NCI-H748 (cell line): ENCODE data around the gene SLC39A5.
A peak's percentile ranks its signal among the peaks of the same experiment; 100 is the strongest.

Experiments used
- DNase-seq: peaks from one replicate; lab custom pipeline; 2025; ENCODE audit not compliant: unreplicated experiment; lab: John Stamatoyannopoulos, UW

Gene SLC39A5

DNA sequence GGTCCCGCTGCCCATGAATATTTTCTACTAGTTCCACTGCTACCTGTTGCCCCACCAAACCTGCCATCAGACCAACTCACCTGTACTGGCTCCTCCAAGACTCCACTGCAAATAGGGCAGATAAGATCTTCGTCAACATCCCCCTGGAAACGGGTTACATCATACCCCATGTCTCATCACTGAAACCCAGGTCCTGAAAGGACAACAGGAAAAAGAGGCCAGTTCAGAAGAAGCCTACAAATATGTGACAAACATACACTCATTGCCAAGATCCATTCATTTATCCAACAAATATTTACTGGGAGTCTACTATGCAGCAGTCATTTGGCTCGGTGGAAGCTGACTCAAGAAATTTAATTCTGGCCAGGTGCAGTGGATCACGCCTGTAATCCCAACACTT lies 16.0 kb upstream of the SLC39A5 start:
- no peak for DNase-seq

DNA sequence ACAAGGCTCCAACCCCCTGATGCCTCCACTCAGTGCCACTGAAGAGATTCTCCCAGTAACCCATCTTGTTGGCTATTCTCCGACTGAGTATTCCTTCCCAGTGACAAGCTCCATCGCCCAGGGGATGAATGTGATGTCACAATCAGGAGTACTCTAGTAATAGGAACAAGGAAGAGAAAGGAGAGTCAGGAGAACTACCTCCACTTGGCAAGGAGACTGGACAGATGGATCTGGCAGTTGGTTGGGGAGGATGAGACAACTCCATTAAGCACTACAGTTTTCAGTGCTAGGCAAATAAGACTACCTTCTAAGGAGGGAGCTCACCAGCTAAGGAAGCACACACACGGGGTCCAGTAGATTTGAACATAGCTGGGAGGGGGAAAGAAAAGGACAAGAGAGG lies 13.4 kb upstream of the SLC39A5 start:
- DNase-seq, result no peak

DNA sequence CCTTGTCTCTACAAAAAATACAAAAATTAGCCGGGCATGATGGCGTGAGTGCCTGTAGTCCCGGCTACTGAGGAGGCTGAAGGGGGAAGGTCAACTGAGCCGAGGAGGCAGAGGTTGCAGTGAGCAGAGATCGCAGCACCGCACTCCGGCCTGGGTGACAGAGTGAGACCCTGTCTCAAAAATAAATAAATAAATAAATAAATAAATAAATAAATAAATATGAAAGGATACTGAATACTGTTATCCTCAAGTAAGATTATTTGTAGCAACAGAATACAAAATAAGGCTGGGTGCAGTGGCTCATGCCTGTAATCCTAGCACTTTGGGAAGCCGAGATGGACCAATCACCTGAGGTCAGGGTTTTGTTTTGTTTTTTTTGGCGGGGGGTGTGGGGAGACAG lies 10.0 kb upstream of the SLC39A5 start:
- no peak for DNase-seq

DNA sequence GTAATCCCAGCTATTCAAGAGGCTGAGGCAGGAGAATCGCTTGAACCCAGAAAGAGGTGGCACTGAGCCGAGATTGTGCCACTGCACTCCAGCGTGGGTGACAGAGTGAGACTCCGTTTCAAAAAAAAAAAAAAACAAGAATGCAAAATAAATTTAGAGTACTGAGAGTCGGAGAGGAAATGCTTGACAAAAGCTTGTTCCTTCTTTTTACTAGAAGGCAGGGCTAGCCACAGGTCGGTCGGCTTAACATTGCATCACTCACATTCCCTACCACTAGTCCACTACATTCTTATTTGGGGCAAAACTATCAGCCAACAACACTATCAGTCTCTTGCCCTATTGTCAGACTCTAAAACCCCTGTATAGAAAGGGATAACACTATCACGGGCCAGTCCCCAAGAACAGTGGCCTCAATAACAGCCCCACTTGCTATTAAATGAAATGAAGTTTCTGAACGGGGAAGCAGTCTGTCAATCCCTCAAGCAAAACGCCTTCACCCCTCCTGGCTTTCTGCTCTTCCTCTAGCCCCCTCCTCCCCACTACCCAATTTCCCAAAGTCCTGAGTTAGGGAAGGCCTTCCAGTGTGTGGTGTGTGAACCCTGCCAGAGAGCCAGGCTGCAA lies 9.1 kb upstream of the SLC39A5 start:
- DNase-seq, result no peak

DNA sequence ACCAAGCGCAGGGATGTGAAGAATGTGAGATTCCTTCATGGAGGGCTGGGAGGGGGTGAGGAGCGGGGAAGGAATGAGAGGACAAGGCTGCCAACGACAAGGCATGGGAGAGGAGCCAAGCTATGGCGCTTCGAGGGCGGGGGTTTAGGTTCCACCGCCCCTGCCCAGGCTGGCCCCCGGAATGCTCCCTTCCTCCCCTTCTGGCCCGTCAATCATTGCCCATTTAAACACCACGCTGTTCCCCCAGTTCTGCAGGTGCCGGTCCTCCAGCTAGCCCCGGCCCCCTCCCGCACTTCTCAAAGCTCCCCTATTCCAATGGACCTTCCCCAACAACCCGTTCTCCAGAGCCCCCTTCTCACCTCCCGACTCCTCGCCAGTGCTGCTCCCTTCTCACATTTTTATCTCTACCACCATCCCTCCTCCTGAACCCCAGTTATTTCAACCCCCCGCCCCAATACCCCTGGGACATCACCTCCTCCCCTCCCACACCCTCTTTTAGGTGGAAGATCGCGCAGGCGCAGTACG lies 8.6 kb upstream of the SLC39A5 start:
- peak; percentile 54 for DNase-seq

DNA sequence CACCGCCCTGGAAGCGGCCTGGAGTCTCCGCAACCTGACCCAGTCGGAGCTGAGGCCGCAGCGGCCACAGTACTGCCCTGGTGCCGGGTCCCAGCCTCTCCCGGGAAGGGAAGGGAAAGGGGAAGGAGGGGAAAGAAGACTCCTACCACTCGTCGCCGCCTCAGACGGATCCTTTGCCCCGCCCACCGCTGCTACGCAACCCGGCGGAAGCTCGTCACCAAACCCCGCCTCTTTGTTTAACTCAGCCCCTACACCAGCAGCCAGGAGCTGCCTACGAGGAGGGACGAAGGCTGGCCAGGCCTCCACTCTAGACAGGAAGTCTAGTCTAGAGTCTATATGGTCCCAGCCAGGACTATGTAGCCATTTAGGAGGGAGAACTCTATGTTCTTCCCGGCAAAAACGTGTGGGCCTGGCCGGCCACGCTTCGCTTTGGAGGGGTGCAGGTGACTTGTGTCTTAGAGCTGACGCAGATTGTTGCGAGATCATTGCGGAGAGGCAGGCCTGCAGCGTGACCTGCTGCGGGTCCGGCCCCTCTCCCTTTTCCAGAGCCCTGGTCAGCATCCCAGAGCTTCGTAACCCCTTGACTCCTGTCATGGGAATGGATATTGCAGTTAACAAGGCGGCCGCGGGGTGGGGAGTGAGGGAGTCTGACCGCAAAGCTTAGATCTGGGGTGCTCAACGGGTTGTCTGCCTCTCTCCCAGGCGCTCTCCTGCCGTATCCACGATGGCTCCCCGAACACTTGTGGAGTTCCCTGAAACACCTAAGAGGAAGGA lies 7.9 kb upstream of the SLC39A5 start, which contains the start of gene RNF41:
TSS of gene RNF41 (minus strand) at position 166 of the 774 bp plus-strand sequence. CDS start 7,875 bp downstream, outside the sequence.
- DNase-seq, result peak; percentile 98

DNA sequence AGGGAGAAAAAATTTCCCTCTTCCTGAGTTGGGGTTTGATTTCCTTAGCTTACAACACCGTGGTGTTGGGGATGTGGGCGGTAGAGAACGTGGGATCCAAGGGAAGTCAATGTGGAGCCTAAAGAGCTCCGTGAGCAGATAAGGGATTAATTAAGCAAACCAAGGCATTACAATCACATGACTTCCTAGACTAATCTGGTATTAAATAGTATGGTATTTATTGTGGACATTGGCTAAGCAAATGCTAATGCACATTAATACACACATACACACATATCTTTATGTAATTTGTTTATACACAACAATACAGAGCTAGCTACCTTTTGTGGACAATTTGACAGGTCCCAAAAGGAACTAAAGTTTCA lies 7.3 kb upstream of the SLC39A5 start:
- no peak for DNase-seq

DNA sequence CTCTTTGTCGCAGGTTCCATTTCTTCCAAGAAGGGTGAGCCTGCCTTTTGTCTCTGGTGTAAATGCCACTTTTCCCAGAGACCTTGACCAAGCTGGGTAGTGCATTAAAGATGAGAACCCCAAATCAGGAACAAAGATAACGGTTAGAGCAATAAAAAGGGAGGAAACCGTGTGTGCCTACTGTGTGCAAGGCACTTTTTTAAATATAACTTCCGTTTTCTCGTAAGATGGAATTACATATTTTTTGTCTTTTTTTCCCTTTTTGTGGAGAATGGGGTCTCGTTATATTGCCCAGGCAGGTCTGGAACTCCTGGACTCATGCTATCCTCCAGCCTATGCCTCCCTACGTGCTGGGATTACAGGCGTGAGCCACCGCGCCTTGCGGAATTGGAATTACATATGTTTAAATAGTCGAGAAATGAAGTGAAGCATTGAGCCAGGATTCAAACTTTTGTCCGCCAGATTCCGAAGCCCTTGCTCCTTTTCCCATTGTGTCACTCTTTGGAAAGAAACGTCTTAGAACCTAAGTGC lies 6.2 kb upstream of the SLC39A5 start:
- no peak for DNase-seq

DNA sequence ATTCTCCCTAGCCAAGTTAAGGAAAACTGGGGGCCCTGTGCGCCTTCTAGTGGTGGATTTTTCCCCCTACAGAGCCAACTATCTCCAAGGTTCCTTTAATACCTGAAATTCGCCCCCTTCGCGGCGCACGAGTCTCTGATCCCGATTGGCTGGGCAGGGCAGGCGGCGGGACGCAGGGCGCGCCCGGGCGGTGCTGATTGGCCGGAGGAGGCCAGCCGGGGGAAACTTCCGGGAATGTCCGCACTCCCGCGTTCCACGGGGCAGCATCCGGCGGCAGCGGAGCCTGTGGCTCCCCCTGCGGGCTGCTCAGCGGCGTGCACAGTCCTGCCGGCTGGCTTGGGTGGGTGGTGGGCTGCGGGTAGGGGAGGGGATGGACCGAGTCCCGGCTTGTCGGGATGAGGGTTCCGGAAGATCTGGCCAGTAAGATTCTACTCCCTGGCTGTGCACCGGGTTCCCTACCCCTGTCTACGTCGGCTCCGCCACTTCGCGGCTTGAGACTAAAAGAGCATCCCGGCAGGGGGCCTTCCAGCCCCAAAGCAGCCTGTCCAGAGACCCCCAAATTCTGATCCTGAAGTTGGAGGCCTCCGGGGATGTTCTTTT lies 5.6 kb upstream of the SLC39A5 start, which contains the start of gene NABP2:
TSS of gene NABP2 (plus strand) at position 241 of the 600 bp plus-strand sequence. CDS start 515 bp downstream, outside the sequence.
- peak; percentile 98 for DNase-seq

DNA sequence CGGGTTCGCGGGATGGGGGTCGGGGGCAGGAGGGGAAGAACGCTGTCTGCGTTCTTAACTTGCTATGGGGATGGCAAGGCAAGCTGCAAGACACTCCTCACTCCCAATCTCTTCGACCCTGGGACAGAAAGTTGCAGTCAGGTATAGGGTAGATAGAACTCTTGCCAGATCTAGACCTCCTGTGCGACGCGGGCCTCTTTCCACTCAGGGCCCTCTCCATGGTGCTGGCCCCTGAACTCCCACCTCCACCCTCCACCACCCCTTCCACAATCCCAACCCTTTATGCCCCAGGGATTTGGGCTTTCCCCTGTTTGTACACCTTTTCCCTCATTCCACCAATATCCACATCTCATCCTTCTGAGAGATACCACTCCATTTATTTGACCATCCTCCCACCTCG lies 4.9 kb upstream of the SLC39A5 start:
- DNase-seq, result no peak

DNA sequence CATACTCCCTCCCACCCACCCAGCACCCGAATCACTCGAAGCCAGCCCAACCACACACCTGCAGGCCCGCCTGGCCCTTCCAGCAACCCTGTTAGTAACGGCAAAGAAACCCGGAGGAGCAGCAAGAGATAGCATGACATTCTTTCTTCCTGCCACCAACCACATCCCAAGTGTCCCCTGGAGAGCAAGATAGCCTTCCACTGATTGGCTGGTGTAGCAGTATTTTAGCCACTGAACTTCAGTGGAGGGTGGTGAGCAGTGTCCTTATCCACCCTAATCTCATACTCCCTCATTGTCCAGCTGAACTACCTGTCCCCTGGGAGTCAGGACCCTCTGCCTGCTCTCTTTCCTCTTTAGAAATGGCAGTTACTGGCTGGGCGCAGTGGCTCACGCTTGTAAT lies 769 bp upstream of the SLC39A5 start:
- DNase-seq, result no peak

DNA sequence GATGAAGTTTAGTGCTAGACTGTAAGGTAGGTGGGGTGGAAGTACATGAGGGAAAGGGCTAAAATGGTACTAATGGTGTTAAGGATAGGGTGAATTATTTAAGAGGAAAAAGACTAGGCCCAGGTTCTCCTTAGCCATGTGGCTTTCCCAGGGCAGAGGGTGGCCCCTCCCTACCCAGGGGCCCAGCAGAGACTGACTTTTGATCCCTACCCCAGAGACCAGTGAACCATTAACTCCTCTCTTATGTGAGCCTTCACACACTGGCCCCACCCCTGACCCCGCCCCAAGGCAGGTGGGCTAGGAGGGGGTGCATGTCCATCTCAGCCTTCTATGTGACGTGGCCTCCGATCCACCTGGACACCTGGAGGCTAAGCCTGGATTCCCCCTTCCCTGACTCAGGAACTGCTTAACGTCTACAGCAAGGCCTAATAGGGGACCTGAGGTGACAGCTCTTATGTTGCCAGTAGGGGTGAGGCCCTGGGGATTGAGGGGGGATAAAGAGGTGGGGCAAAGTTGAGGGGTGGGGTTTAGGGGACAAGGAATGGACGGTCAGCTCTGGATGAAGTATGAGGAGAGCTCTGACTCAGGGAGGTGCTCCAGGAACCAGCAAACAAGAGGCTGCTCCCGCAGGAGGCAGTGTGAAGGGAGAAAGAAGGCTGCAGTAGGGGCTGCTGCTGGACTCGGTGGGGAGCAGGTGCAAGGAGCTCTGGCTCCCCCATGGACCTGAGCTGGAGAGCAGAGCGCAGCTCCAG lies 757 bp downstream of the SLC39A5 start:
- DNase-seq, result no peak

DNA sequence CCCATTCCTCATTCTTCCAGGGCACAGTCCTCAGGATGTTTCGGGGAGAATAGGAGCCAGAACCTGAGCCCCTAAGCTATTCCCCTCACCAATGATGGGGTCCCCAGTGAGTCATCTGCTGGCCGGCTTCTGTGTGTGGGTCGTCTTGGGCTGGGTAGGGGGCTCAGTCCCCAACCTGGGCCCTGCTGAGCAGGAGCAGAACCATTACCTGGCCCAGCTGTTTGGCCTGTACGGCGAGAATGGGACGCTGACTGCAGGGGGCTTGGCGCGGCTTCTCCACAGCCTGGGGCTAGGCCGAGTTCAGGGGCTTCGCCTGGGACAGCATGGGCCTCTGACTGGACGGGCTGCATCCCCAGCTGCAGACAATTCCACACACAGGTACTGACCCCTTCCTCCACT lies 1.3 kb downstream of the SLC39A5 start:
- DNase-seq, result no peak

DNA sequence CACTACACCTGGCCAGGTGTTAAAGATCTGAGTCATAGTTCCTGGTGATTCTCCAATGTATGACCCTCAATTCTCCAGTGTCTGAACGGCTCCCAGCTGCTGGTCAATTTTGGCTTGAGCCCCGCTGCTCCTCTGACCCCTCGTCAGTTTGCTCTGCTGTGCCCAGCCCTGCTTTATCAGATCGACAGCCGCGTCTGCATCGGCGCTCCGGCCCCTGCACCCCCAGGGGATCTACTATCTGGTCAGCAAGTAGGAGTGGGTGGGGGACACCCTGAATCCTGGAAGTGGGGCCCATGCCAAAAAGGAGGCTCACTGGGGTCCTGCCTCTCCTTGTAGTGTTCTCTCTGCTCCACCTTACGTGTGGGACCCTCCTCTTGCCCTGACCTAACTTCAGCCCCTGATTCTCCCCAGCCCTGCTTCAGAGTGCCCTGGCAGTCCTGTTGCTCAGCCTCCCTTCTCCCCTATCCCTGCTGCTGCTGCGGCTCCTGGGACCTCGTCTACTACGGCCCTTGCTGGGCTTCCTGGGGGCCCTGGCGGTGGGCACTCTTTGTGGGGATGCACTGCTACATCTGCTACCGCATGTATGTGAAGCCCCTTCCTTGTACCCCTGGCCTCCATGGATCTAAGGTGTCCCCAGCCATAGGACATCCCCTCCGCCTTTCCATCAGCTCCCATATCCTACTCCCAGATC lies 5.0 kb downstream of the SLC39A5 start:
- no peak for DNase-seq

DNA sequence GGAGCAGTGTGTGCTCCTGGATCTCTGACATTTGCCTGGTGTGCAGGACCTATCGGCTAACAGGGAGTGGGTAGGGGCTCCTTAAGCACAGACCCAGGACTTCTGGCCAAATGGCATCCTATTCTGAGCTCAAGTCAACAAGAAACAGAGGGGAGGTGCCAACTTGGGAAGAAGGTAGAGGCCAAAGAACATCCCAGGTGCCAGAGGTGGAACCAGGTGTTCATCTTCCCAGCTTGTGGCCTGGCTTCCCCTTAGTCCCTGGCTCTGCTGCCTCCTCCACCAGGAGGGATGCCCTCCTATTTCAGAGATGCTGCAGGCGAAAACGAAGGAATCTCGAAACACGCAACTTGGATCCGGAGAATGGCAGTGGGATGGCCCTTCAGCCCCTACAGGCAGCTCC lies 6.2 kb downstream of the SLC39A5 start:
- DNase-seq, result no peak

DNA sequence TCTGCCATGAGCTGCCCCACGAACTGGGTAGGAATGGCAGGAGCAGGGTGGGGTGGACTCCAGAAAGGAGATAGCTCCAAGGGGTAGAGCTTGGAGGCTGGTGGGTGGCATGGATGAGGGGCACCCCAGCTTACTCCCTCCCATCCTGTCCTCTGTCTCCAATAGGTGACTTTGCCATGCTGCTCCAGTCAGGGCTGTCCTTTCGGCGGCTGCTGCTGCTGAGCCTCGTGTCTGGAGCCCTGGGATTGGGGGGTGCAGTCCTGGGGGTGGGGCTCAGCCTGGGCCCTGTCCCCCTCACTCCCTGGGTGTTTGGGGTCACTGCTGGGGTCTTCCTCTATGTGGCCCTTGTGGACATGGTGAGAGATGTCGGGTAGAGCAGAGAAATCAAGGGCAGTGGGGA lies 7.1 kb downstream of the SLC39A5 start:
- no peak for DNase-seq

DNA sequence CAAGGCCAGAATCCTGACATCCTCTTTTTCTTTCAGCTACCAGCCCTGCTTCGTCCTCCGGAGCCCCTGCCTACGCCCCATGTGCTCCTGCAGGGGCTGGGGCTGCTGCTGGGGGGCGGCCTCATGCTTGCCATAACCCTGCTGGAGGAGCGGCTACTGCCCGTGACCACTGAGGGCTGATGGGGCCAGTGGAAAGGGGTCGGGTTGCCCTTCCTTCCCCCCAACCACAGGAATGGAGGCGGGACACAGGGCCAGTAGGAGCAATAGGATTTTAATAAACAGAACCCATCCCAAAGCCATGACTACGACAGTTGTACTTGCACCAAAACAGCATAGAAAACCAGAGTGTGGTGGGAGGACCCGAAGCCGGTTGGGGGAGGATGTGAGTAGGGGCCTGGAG lies 7.7 kb downstream of the SLC39A5 start:
- no peak for DNase-seq

DNA sequence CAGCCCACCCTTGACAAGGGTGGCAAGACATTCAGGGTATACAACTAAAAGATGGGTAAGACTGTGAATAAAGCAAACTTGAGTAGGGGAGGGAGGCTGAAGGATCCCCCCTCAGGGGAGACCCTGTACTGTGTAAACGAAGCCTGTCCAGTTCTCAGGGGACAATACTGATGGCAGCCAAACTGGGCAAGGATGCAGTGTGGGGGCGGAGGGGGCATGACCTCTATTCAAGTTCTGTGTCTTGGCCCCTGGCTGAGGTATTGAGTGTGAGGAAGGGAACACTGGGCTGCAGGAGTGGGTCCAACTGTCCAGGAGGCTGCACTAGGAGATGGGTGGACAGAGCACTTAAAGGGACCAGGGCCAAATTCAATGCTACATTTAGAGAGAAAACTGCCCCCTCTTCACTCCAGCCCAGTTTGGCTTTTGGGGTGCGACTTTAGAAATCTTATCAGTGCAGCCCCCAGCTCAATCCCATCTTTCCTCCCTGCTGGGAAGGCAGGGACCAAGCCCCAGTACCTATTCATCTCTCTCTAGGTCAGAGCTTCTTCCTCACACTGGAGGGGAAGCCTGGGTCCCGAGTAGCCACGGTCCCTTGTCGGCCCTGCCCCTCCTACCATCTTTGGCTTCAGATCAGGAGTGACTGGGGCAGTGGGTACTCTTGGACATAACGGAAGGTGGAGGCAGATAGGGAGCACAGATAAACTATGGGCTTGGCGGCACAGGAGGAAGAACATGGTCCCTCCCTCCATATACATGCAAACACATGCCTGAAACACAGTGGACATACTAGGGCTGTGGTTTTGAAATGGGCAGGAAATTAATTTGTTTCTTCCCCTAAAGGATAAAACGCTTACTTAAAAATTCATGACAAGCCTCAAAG lies 11.8 kb downstream of the SLC39A5 start:
- no peak for DNase-seq

DNA sequence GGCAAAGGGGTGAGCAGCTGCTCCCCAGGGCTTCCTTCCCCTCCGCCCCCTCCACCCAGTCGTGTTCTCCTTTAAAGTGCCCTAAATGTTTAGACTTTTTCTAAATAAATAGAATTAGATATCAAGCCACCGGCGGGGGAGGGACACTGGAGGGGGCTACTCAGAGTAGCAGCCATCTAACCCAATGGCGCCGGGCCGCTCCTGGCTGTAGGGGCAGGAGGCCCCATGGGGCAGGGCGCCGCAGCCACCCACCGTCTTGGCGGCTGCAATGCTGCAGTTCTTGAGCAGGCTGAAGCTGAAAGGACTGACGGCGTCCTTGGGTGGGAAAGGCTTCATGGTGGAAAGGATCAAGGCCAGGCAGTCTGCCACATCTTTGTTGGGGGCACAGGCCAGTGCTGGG lies 13.1 kb downstream of the SLC39A5 start:
- DNase-seq, result no peak
